Measurements from ENCODE around the gene TSPAN7.

TSPAN7 gene

GRCh38 chrX:38515291-38515690 is 46.1 kb upstream of the TSPAN7 start:
- TF ChIP-seq, protein P1, sequence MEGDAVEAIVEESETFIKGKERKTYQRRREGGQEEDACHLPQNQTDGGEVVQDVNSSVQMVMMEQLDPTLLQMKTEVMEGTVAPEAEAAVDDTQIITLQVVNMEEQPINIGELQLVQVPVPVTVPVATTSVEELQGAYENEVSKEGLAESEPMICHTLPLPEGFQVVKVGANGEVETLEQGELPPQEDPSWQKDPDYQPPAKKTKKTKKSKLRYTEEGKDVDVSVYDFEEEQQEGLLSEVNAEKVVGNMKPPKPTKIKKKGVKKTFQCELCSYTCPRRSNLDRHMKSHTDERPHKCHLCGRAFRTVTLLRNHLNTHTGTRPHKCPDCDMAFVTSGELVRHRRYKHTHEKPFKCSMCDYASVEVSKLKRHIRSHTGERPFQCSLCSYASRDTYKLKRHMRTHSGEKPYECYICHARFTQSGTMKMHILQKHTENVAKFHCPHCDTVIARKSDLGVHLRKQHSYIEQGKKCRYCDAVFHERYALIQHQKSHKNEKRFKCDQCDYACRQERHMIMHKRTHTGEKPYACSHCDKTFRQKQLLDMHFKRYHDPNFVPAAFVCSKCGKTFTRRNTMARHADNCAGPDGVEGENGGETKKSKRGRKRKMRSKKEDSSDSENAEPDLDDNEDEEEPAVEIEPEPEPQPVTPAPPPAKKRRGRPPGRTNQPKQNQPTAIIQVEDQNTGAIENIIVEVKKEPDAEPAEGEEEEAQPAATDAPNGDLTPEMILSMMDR (IDR thresholded peaks at IDR 0.05; ENCODE audit: low read length) = no peak
- no peak for TF ChIP-seq EZH2 (IDR thresholded peaks at IDR 0.05; ENCODE audit: borderline replicate concordance, low read length)
- no peak overlapping the region for H3K4me3 ChIP-seq (ENCODE audit: low read depth, low read length, poor library complexity, severe bottlenecking)
- H3K9me2 ChIP-seq (ENCODE audit: low read depth, low read length) = no peaks in the 10 kb centered on the region
- no peak overlapping the region for H3K27ac ChIP-seq (ENCODE audit: low read depth, low read length, poor library complexity, severe bottlenecking)
- H4K20me1 ChIP-seq (ENCODE audit: insufficient read depth, low read length) = no peaks in the 10 kb centered on the region
- H3K79me2 ChIP-seq (ENCODE audit: insufficient read depth, low read length) = no peaks in the 10 kb centered on the region
- H3K27me3 ChIP-seq (ENCODE audit: insufficient read depth, low read length) = no peaks in the 10 kb centered on the region
- H3K4me1 ChIP-seq (ENCODE audit: insufficient read depth, low read length, severe bottlenecking) = no peaks in the 10 kb centered on the region
- no peak overlapping the region for H2AFZ ChIP-seq (ENCODE audit: low read length)
- H3K4me2 ChIP-seq (ENCODE audit: low read length) = no peak overlapping the region
- H3K36me3 ChIP-seq (ENCODE audit: insufficient read depth, low read length) = no peaks in the 10 kb centered on the region
- H3K9ac ChIP-seq (ENCODE audit: low read length) = no peak overlapping the region
- H3K9me3 ChIP-seq (ENCODE audit: low read length) = no peaks in the 10 kb centered on the region
- no peaks in the 10 kb centered on the region for H3F3A ChIP-seq (ENCODE audit: insufficient read depth, low read length)

DNA sequence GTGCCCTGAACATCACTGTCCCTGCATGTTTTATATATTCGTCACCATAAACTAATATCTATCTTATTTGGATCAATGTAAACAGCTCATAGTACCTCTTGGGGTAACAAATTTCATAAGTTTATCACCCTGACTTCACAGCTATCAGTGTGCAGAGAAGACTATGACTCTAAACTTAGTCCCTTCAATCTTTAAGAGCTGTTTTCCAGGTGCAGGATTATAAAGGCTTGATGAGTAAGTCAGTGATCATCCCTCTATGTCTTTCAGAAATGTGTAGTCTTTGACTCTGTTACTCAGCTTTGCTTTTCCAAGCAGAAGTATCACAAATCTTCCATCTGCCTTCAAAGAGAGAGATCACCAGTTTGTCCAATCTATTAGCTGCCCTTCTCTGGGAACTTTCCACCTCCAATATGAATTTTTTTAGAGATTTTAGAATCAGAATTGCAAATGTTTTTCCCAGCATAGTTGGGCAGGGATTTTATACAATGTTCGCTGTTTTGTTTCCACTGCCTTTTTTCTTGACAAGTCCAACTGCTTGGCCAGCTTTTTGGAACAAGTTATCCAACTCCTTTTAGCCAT is 45.1 kb upstream of the TSPAN7 start:
- no peaks in the 10 kb centered on the region for H3K36me3 ChIP-seq (ENCODE audit: insufficient read depth, low read length)
- no peaks in the 10 kb centered on the region for H4K20me1 ChIP-seq (ENCODE audit: insufficient read depth, low read length)
- no peaks in the 10 kb centered on the region for H3K79me2 ChIP-seq (ENCODE audit: insufficient read depth, low read length)
- no peaks in the 10 kb centered on the region for H3K27me3 ChIP-seq (ENCODE audit: insufficient read depth, low read length)
- H2AFZ ChIP-seq (ENCODE audit: low read length) = no peak overlapping the region
- no peak overlapping the region for H3K9ac ChIP-seq (ENCODE audit: low read length)
- H3K4me2 ChIP-seq (ENCODE audit: low read length) = no peak overlapping the region
- TF ChIP-seq, protein P1 (IDR thresholded peaks at IDR 0.05; ENCODE audit: low read length) = no peak
- no peak for TF ChIP-seq EZH2 (IDR thresholded peaks at IDR 0.05; ENCODE audit: borderline replicate concordance, low read length)
- H3K4me1 ChIP-seq (ENCODE audit: insufficient read depth, low read length, severe bottlenecking) = no peaks in the 10 kb centered on the region
- H3F3A ChIP-seq (ENCODE audit: insufficient read depth, low read length) = no peaks in the 10 kb centered on the region
- H3K9me3 ChIP-seq (ENCODE audit: low read length) = no peaks in the 10 kb centered on the region
- H3K27ac ChIP-seq (ENCODE audit: low read depth, low read length, poor library complexity, severe bottlenecking) = no peak overlapping the region
- H3K4me3 ChIP-seq (ENCODE audit: low read depth, low read length, poor library complexity, severe bottlenecking) = no peak overlapping the region
- H3K9me2 ChIP-seq (ENCODE audit: low read depth, low read length) = no peaks in the 10 kb centered on the region

DNA sequence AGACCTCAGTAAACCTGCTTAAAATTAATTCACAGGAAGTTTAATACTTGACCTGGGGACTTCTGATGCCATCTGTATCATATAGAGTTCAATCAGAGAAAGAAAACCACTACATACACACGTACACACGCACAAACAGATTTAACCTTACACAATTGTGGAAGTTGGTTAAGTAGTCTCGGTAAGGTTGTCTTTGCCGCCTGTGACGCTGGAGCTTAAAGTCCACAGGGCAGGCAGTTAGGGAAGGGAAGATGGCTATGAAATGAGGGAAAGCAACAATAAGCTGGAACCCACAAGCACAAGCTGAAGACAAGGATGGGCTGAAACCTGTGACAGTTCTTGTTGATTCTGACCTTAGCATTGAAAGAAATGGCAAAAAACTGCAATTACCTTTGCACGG is 41.7 kb upstream of the TSPAN7 start:
- no peaks in the 10 kb centered on the region for H3F3A ChIP-seq (ENCODE audit: insufficient read depth, low read length)
- no peak overlapping the region for H2AFZ ChIP-seq (ENCODE audit: low read length)
- H3K79me2 ChIP-seq (ENCODE audit: insufficient read depth, low read length) = no peaks in the 10 kb centered on the region
- no peaks in the 10 kb centered on the region for H3K36me3 ChIP-seq (ENCODE audit: insufficient read depth, low read length)
- H3K9me3 ChIP-seq (ENCODE audit: low read length) = no peaks in the 10 kb centered on the region
- no peak overlapping the region for H3K4me2 ChIP-seq (ENCODE audit: low read length)
- no peaks in the 10 kb centered on the region for H3K27me3 ChIP-seq (ENCODE audit: insufficient read depth, low read length)
- no peak overlapping the region for H3K9ac ChIP-seq (ENCODE audit: low read length)
- H3K9me2 ChIP-seq (ENCODE audit: low read depth, low read length) = no peaks in the 10 kb centered on the region
- H3K4me1 ChIP-seq (ENCODE audit: insufficient read depth, low read length, severe bottlenecking) = no peaks in the 10 kb centered on the region
- no peaks in the 10 kb centered on the region for H4K20me1 ChIP-seq (ENCODE audit: insufficient read depth, low read length)
- no peak overlapping the region for H3K4me3 ChIP-seq (ENCODE audit: low read depth, low read length, poor library complexity, severe bottlenecking)
- H3K27ac ChIP-seq (ENCODE audit: low read depth, low read length, poor library complexity, severe bottlenecking) = no peak overlapping the region
- TF ChIP-seq EZH2 (IDR thresholded peaks at IDR 0.05; ENCODE audit: borderline replicate concordance, low read length) = no peak
- TF ChIP-seq, protein P1 (IDR thresholded peaks at IDR 0.05; ENCODE audit: low read length) = no peak
